GDM1 (cell line): ENCODE measurements around the gene UBL3.

Experiments used
- DNase-seq: peaks from one replicate; lab custom pipeline; 2025; lab: John Stamatoyannopoulos, UW

UBL3 gene

GRCh38 chr13:29808264-29808663 is 42.2 kb downstream of the UBL3 start:
- no peak for DNase-seq

DNA sequence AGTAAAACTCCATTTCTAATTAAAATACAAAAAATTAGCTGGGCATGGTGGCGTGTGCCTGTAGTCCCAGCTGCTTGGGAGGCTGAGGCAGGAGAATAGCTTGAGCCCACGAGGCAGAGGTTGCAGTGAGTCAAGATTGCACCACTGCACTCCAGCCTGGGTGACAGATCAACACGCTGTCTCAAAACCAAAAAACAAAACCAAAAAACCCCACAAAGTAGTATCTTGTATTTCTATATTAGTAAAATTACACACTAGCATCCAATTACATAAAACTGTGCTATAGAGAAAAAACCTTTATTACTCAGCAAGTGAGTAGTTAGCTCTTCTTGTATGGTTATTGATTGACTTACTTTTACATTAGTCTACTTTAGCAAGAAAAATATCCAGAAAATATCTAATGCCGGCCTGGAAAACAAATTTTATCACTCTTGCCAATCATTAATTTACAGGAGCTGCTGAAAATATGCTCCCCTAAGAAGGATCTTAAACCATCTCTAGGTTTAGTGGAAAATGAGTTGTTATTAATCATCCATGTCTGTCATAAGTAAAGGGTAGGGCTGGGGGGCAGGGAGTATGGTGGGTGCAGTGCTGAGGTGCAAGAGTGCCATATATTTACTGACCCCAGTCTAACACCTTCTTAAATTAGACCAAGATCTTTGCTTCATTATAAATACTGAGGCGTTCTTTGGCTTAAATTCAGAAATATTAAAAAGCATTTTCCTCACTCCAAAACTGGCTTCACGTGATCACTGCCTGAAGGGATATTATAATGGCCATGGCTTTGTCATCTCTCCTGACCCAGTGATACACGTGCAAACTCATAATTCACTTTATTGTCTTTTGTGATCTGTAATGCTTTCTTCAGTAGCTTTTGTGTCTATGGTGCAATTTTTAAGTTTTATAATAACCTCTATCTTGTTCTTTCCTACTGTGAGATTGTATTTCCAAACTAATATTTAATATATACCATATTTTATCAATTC is 44.1 kb downstream of the UBL3 start:
- DNase-seq, result no peak

DNA sequence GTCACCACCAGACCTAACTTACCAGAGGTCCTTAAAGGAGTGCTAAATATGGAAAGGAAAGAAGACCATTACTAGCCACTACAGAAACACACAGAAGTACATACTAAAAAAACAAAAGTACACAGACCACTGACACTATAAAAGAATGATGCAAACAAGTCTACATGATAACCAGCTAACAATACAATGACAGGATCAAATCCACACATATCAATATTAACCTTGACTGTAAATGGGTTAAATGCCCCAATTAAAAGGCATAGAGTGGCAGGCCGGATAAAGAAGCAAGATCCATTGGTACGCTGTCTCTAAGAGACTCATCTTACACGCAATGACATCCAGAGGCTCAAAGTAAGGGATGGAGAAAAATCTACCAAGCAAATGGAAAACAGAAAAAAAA is 47.2 kb downstream of the UBL3 start:
- DNase-seq, result no peak

- no peak for DNase-seq
Measured at GRCh38 chr13:29802621-29803020, 47.8 kb downstream of the UBL3 start.

DNA sequence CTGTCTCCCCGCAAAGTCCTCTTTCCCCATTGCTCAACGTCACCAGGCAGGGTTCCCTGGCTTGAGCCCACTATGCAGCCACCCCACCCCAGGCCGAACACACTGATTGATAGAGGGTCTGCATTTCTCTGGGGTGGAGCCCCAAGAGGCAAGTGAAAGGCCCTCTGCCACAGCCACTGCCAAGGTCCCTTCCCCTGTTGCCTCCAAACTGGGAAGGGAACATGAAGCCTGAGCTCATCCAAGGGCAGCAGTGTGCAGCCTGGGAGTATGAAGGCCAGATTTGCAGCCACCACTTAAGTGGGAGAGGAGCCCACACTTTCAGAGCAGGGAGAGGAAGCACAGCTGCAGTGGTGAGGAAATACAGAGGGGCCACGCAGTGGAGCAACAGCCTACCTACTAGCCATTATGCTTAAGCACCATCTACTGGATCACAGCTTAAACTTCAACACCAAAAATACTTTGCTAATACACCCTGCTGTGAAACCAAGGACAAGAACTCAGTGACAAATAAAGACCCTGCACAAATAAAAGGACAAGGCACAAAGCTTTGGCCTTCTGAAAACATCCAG is 48.6 kb downstream of the UBL3 start:
- DNase-seq, result peak; percentile 83

- no peak for DNase-seq
Measured at GRCh38 chr13:29801102-29801501, 49.3 kb downstream of the UBL3 start.

- no peak for DNase-seq
Measured at GRCh38 chr13:29800687-29801086, 49.7 kb downstream of the UBL3 start.

DNA sequence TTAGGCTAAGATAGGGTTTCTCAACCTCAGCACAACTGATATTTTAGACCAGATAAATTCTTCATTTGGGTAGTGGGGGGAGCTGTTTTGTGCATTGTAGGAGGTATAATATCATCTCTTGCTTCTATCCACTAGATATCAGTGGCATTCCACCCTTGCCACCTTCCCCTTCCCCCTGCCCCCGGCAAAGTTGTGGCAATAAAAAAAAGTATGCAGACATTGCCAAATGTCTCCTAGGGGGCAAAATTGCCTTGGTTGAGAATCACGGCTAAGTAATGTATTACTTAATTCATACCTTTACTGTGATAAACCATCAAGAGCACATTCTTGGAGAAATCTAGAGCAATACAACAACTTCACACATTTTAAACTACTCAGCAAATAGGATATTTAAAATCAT is 51.4 kb downstream of the UBL3 start:
- DNase-seq, result no peak

DNA sequence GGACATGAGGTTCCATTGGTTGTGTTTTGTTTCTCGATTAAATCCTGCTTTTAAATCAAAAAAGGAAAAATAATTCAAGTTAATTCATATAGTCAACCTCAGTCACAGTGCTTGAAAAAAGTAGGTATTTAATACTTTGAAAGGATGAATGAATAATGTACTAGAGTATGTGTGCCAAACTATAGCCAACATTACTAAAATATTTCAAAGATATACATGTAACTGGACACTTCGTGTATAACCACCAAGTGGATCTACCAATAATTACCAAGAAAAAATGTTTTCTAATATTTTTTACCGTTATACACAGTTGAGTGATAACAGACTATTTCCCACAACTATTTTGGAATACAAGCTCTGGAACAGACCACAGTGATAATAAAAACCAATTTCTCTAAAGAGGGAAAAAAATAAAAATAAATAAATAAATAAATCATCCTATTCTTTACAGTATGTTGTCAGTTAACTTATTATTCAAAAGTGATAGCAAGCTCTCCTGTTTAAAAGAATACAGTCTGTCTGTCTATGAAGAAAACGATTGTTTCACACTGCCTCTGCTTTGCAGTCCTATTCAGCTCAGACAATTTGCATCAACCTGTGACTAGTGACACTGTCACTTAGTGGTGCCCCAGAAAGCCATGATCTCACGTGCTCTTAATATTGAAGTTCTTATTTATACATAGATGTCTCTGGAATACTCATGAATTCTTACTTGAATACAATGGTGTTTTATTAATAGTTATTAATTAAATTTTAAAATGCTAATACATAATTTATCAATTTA is 58.2 kb downstream of the UBL3 start:
- no peak for DNase-seq

- no peak for DNase-seq
Measured at GRCh38 chr13:29791508-29791907, 58.9 kb downstream of the UBL3 start.

- DNase-seq, result no peak
Measured at GRCh38 chr13:29786698-29787097, 63.7 kb downstream of the UBL3 start.

- DNase-seq, result no peak
Measured at GRCh38 chr13:29785978-29786377, 64.4 kb downstream of the UBL3 start.

DNA sequence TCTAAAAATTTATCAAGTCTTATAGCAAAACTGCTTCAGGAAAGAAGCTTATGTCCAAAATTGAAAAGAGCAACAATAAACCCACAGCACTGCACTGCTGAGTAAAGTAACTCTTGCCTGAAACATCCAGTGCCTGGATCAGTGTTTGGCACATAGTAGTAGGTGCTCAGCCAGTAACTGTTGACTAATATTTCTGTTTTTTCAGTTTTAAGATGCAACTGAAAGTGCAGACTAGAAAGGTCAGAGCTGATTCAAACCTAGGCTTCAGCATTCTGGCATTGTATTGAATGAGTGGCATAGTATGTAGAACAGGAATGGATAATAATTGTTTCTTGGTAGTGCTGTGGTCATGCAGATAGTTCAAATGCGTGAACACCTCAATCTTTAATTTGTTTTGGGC is 67.6 kb downstream of the UBL3 start:
- no peak for DNase-seq

GRCh38 chr13:29774830-29775229 is 75.6 kb downstream of the UBL3 start:
- no peak for DNase-seq

DNA sequence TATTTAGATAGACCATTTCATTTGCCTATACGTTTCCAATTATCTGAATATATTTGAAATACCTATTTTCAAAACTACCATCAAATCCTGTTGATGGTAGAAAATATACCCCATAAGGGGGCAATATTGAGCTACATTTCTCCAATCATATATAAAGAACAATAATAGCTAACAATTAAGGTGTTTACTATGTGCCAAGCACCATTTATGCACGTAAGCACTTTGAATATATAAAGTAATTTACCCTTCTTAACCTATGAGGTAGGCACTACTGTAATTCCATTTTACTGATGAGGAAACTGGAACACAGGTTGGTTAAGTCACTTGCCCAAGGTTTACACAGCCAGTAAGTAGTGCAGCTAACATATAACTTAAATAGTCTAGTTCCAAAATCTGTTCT is 79.2 kb downstream of the UBL3 start:
- no peak for DNase-seq

DNA sequence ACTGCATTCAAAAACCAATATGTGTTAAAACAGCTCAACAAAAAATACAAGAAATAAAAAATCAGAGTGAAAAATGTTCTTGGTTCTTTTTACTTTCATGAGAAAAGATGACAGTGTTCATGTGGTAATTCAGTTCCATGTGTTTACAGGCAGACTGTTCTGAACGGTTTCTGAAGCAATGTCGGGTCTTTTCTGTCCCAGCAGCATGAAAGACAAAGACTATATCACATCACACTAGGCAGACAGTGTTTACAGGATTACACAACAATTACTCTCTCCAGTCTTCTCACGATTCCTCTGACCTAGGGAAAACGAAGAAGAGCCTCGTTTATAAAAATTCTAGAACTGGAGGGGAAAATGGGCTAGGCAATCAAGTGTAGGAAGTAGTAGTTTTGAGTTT is 83.4 kb downstream of the UBL3 start:
- no peak for DNase-seq

GRCh38 chr13:29763436-29764180 is 86.8 kb downstream of the UBL3 start:
- DNase-seq, result no peak

GRCh38 chr13:29761815-29762214 is 88.6 kb downstream of the UBL3 start:
- no peak for DNase-seq

- DNase-seq, result no peak
Measured at GRCh38 chr13:29761160-29761559, 89.3 kb downstream of the UBL3 start.

DNA sequence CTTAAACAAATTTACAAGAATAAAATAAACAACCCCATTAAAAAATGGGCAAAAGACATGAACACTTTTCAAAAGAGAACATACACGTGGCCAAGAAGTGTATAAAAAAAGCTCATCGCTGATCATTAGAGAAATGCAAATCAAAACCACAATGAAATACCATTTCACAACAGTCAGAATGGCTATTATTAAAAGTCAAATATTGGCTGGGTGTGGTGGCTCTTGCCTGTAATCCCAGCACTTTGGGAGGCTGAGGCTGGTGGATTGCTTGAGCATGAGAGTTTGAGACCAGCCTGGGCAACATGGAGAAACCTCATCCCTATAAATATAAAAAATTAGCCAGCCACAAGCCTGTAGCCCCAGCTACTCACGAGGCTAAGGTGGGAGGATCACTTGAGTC is 89.9 kb downstream of the UBL3 start:
- DNase-seq, result no peak

DNA sequence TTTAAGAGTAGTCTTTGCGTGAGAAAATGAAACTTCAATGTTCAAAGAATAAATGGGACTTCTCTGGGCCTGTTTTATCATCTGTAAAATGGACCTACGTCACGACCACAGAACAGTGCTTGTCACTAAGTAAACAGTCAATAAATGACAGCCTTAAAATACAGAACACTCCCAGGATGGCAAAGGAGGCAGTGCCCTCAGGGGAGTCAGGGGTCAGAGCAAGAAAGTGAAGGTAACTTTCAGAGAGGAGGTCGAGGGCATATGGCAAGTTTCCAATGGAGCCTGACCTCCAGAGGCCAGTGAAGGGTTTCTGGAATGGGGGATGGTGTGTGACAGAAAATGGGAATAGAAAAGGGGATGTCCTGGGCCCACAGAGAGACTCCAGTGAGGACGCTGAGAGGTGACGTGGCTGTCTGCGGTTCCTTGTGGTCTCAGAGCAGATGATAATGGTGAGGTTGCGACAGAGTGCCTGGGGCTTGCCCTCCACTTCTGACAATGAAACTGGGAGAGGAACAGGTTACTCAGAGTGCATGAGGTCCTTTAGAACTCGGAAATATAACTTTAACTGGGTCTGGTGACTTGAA is 91.8 kb downstream of the UBL3 start:
- peak; percentile 70 for DNase-seq

DNA sequence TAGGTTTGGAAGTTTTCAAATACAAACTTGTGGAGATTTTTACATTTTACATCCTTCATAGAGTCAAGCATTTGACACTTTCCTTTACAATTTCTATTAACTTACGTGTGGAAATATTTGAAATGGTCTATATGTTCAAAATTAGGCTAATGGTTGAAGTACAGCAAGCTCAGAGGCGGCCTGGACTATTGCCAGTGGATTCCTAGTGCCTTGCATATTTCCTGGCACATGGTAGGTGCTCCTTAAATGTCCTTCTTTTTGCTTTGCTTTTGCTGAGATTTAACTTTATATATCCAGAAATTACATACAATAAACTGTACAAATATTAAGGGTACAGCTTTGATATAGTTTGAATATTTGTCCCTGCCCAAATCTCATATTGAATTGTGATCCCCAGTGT is 93.9 kb downstream of the UBL3 start:
- no peak for DNase-seq
